IMR-90 (cell line): ENCODE measurements around the gene ARHGAP28. TPM values are rescaled to one million over a fixed set of nuclear protein-coding genes. Genes with fewer than 3 reads are reported as not detected.

Source experiments
- ATAC-seq: fragments of 200-7000 bp; cut with Tn5 transposase; 2 replicates; pipeline ENCODE4 v1.9.1; 2020; ENCODE audit warnings: low read depth, mild to moderate bottlenecking, moderate library complexity
- BruUV-seq: library from RNA; stranded (reverse); fragments of 400-500 nt; replicated peaks from 2 replicates; lab custom pipeline; 2021; lab: Mats Ljungman, UMichigan
- CTCF ChIA-PET: fragments of 300-600 bp; formaldehyde crosslinking; extraction: SDS; loops from one replicate; lab custom pipeline; 2021; ENCODE audit warnings: antibody characterized with exemption; lab: Yijun Ruan, JAX
- POLR2A ChIA-PET: fragments of 300-600 bp; sonication (Branson Sonifier 250); formaldehyde crosslinking; loops from one replicate; lab custom pipeline; 2022; ENCODE audit warnings: antibody characterized with exemption; ENCODE audit not compliant: unreplicated experiment; lab: Charles Lee
- DNase-seq: peaks from one replicate; pipeline ENCODE4 v3.0.0; 2013
- H2AFZ ChIP-seq: replicated peaks from 2 replicates; pipeline ENCODE3; 2013; ENCODE audit warnings: low read length, mild to moderate bottlenecking; ENCODE audit not compliant: poor library complexity
- H2AK5ac ChIP-seq: 2 replicates; pipeline ENCODE4 v1.6.1; 2013; ENCODE audit warnings: low read depth, low read length, inconsistent platforms
- H2AK9ac ChIP-seq: replicated peaks from 2 replicates; pipeline ENCODE3; 2013; ENCODE audit warnings: mild to moderate bottlenecking, low read depth, low read length, moderate library complexity; ENCODE audit not compliant: poor library complexity
- H2BK120ac ChIP-seq: 2 replicates; pipeline ENCODE4 v1.6.1; 2013; ENCODE audit warnings: low read depth, low read length, inconsistent platforms
- H2BK15ac ChIP-seq: 3 replicates; pipeline ENCODE4 v1.6.1; 2013; ENCODE audit warnings: low read depth, low read length, inconsistent platforms
- H2BK20ac ChIP-seq: 2 replicates; pipeline ENCODE4 v1.6.1; 2013; ENCODE audit warnings: low read depth, mild to moderate bottlenecking, inconsistent platforms, low read length, moderate library complexity
- H2BK5ac ChIP-seq: 2 replicates; pipeline ENCODE4 v1.6.1; 2013; ENCODE audit warnings: mild to moderate bottlenecking, low read depth, low read length, inconsistent platforms; ENCODE audit not compliant: poor library complexity, severe bottlenecking
- H3K14ac ChIP-seq: replicated peaks from 2 replicates; pipeline ENCODE4 v1.6.1; 2013; ENCODE audit warnings: low read depth, low read length, inconsistent platforms
- H3K18ac ChIP-seq: 2 replicates; pipeline ENCODE4 v1.6.1; 2013; ENCODE audit warnings: low read depth, low read length, control low read depth
- H3K23ac ChIP-seq: 2 replicates; pipeline ENCODE4 v1.6.1; 2013; ENCODE audit warnings: low read depth, low read length, inconsistent platforms
- H3K27ac ChIP-seq: 2 replicates; pipeline ENCODE4 v1.5.1; 2013; ENCODE audit warnings: mild to moderate bottlenecking, control low read depth, low read length; ENCODE audit not compliant: insufficient read depth
- H3K27me3 ChIP-seq: 2 replicates; pipeline ENCODE4 v1.6.1; 2013; ENCODE audit warnings: low read length; ENCODE audit not compliant: control insufficient read depth, insufficient read depth
- H3K36me3 ChIP-seq: 2 replicates; pipeline ENCODE4 v1.6.1; 2013; ENCODE audit warnings: low read length, mixed read lengths; ENCODE audit not compliant: control insufficient read depth, insufficient read depth
- H3K4ac ChIP-seq: 2 replicates; pipeline ENCODE4 v1.6.1; 2013; ENCODE audit warnings: low read depth, low read length, inconsistent platforms
- H3K4me1 ChIP-seq: 2 replicates; pipeline ENCODE4 v1.6.1; 2013; ENCODE audit warnings: low read length, mixed read lengths; ENCODE audit not compliant: control insufficient read depth, insufficient read depth
- H3K4me2 ChIP-seq: 2 replicates; pipeline ENCODE4 v1.6.1; 2013; ENCODE audit warnings: low read depth, mild to moderate bottlenecking, control low read depth, low read length, moderate library complexity
- H3K4me3 ChIP-seq: 2 replicates; pipeline ENCODE4 v1.5.1; 2013; ENCODE audit warnings: low read depth, mild to moderate bottlenecking, control low read depth, low read length, moderate library complexity; ENCODE audit not compliant: insufficient read depth
- H3K56ac ChIP-seq: 2 replicates; pipeline ENCODE4 v1.6.1; 2013; ENCODE audit warnings: low read length, inconsistent platforms; ENCODE audit not compliant: insufficient read depth; ENCODE audit errors: extremely low read depth
- H3K79me1 ChIP-seq, 2 experiments: 2 replicates each; pipeline ENCODE4 v1.6.1; 2013; ENCODE audit warnings: low read length in 2 of 2, inconsistent platforms in 1 of 2, low read depth in 1 of 2
- H3K9ac ChIP-seq: 2 replicates; pipeline ENCODE4 v1.6.1; 2013; ENCODE audit warnings: low read depth, low read length, control low read depth
- H3K9me1 ChIP-seq: 2 replicates; pipeline ENCODE4 v1.6.1; 2013; ENCODE audit warnings: low read length, inconsistent platforms; ENCODE audit not compliant: insufficient read depth
- H3K9me3 ChIP-seq: 2 replicates; pipeline ENCODE4 v1.6.1; 2013; ENCODE audit warnings: low read length; ENCODE audit not compliant: control insufficient read depth, insufficient read depth
- H4K20me1 ChIP-seq: 2 replicates; pipeline ENCODE4 v1.6.1; 2013; ENCODE audit warnings: low read length, inconsistent platforms; ENCODE audit not compliant: insufficient read depth
- H4K5ac ChIP-seq: 2 replicates; pipeline ENCODE4 v1.6.1; 2013; ENCODE audit warnings: mild to moderate bottlenecking, low read depth, low read length, control low read depth
- H4K8ac ChIP-seq, 2 experiments: 2 replicates each; pipeline ENCODE4 v1.6.1; 2013; ENCODE audit warnings: low read depth in 2 of 2, low read length in 2 of 2, control low read depth in 1 of 2, inconsistent platforms in 1 of 2
- H4K91ac ChIP-seq: 2 replicates; pipeline ENCODE4 v1.6.1; 2013; ENCODE audit warnings: low read depth, low read length, inconsistent platforms; ENCODE audit not compliant: insufficient read depth
- BHLHE40 ChIP-seq: fragments of 150-350 bp; IDR thresholded peaks from 2 replicates; pipeline ENCODE4 v1.6.1; 2016; ENCODE audit warnings: mild to moderate bottlenecking, low read depth, low read length
- CEBPB ChIP-seq: IDR thresholded peaks from 2 replicates; pipeline ENCODE4 v1.6.1; 2012; ENCODE audit warnings: low read depth, low read length, improper control_type of control experiment
- CHD1 ChIP-seq: IDR thresholded peaks from 2 replicates; pipeline ENCODE4 v1.6.1; 2012; ENCODE audit warnings: low read depth, low read length, improper control_type of control experiment
- MAFK ChIP-seq: IDR thresholded peaks from 2 replicates; pipeline ENCODE4 v1.6.1; 2012; ENCODE audit warnings: low read depth, low read length, improper control_type of control experiment
- MAZ ChIP-seq: IDR thresholded peaks from 2 replicates; pipeline ENCODE4 v1.6.1; 2012; ENCODE audit warnings: low read depth, mild to moderate bottlenecking, low read length, improper control_type of control experiment, moderate library complexity, borderline replicate concordance
- MXI1 ChIP-seq: IDR thresholded peaks from 2 replicates; pipeline ENCODE4 v1.6.1; 2012; ENCODE audit warnings: low read depth, mild to moderate bottlenecking, low read length, moderate library complexity, borderline replicate concordance
- POLR2A ChIP-seq: IDR thresholded peaks from 2 replicates; pipeline ENCODE4 v1.6.1; 2012; ENCODE audit warnings: mild to moderate bottlenecking, low read depth, low read length
- RAD21 ChIP-seq: IDR thresholded peaks from 2 replicates; pipeline ENCODE4 v1.6.1; 2012; ENCODE audit warnings: low read length, improper control_type of control experiment
- RCOR1 ChIP-seq: IDR thresholded peaks from 2 replicates; pipeline ENCODE4 v1.6.1; 2012; ENCODE audit warnings: mild to moderate bottlenecking, low read length, improper control_type of control experiment; ENCODE audit not compliant: insufficient replicate concordance
- RFX5 ChIP-seq: IDR thresholded peaks from 2 replicates; pipeline ENCODE4 v1.8.0; 2012; ENCODE audit warnings: low read depth, mild to moderate bottlenecking, low read length, moderate library complexity
- SMC3 ChIP-seq: fragments of 150-350 bp; IDR thresholded peaks from 2 replicates; pipeline ENCODE4 v1.6.1; 2016; ENCODE audit warnings: low read depth, mild to moderate bottlenecking, antibody characterized with exemption, low read length, moderate library complexity
- USF2 ChIP-seq: fragments of 150-350 bp; IDR thresholded peaks from 2 replicates; pipeline ENCODE4 v1.6.1; 2017; ENCODE audit warnings: mild to moderate bottlenecking, antibody characterized with exemption, low read length, low read depth
- WGBS, 2 experiments: methylation state at CpG; one replicate each; pipeline versions ENCODE4 v1.1.5 to v1.1.7; 2013; ENCODE audit warnings: missing lambda C conversion rate in 2 of 2; ENCODE audit not compliant: insufficient read length in 1 of 2; ENCODE audit errors: extremely low coverage in 2 of 2; 5-methylcytosine and 5-hydroxymethylcytosine counted together
- dilution Hi-C: fragments of 300-500 bp; cut with HindIII; formaldehyde crosslinking; loops from one replicate; pipeline ENCODE4 v1.14.3; 2018; ENCODE audit warnings: low sequenced_read_pairs; ENCODE audit not compliant: unreplicated experiment
- in situ Hi-C: fragments of 300-500 bp; cut with MboI; formaldehyde crosslinking; loops from 3 replicates; pipeline ENCODE4 v1.14.3; 2019; ENCODE audit warnings: low sequenced_read_pairs, inconsistent platforms, mixed read lengths
- intact Hi-C: fragments of 100-400 bp; cut with micrococcal nuclease; formaldehyde crosslinking; loops from 2 replicates; pipeline ENCODE4 v1.10.0; 2022
- polyA plus RNA-seq, 3 experiments: library from polyadenylated mRNA; depleted of rRNA; stranded (reverse); fragments of >200 nt; gene quantifications; 2 replicates each; pipeline ENCODE4 v1.2.3, GENCODE V29; 2012; ENCODE audit warnings: low replicate concordance in 1 of 3
- total RNA-seq: library from RNA; depleted of rRNA; stranded (reverse); fragments of >200 nt; gene quantifications from 2 replicates; pipeline ENCODE4 v1.2.3, GENCODE V29; 2012
- TF ChIP-seq, protein P1 (sequence below): conservative IDR thresholded peaks from 2 replicates; pipeline ENCODE4 v1.5.1; 2012; ENCODE audit warnings: mild to moderate bottlenecking, low read depth, low read length, improper control_type of control experiment

Gene ARHGAP28
- total and polyA plus RNA-seq, 2 of the 4 experiments (the other 2 are of a cell fraction), result 1.8 to 3.8 TPM

- dilution Hi-C loops, result no loop called here
Measured at GRCh38 chr18:6891788-6892187, 162.3 kb downstream of the ARHGAP28 start.

More at GRCh38 chr18:6891788-6892187, 162.3 kb downstream of the ARHGAP28 start:
- Histone ChIP-seq H3K36me3 (peaks cover 40% of the 10 kb centered on the region), H2AK9ac (no peak overlapping the region), H2BK20ac (no peak overlapping the region), H4K8ac (no peak overlapping the region), H3K9ac (no peak overlapping the region), H3K27me3 (no peaks in the 10 kb centered on the region), H4K20me1 (no peaks in the 10 kb centered on the region), H2BK15ac (no peak overlapping the region), H3K4ac (no peak overlapping the region), H2BK120ac (no peak overlapping the region), H3K4me1 (no peaks in the 10 kb centered on the region; the same call in 1 of the 2 replicates), H2AFZ (no peak overlapping the region), H2BK5ac (no peak overlapping the region), H3K23ac (no peak overlapping the region), H4K91ac (no peak overlapping the region), H3K56ac (no peak overlapping the region), H3K79me1 (no peaks in the 10 kb centered on the region), H2AK5ac (no peak overlapping the region), H3K4me2 (no peak overlapping the region), H4K5ac (no peak overlapping the region), H3K9me3 (no peaks in the 10 kb centered on the region), H3K9me1 (no peaks in the 10 kb centered on the region), H3K14ac (no peak overlapping the region), H3K27ac (no peak overlapping the region), H3K18ac (no peak overlapping the region), H3K4me3 (no peak overlapping the region)
- CTCF ChIA-PET, result no interaction called here
- DNase-seq, result peak; percentile 56
- POLR2A ChIA-PET, result no interaction called here
- no peak for TF ChIP-seq RFX5
- TF ChIP-seq BHLHE40, result no peak
- no peak for TF ChIP-seq MAZ
- no peak for TF ChIP-seq CHD1
- no peak for TF ChIP-seq POLR2A
- TF ChIP-seq CEBPB, result no peak
- TF ChIP-seq MXI1, result no peak
- TF ChIP-seq RCOR1, result no peak
- TF ChIP-seq, protein P1, sequence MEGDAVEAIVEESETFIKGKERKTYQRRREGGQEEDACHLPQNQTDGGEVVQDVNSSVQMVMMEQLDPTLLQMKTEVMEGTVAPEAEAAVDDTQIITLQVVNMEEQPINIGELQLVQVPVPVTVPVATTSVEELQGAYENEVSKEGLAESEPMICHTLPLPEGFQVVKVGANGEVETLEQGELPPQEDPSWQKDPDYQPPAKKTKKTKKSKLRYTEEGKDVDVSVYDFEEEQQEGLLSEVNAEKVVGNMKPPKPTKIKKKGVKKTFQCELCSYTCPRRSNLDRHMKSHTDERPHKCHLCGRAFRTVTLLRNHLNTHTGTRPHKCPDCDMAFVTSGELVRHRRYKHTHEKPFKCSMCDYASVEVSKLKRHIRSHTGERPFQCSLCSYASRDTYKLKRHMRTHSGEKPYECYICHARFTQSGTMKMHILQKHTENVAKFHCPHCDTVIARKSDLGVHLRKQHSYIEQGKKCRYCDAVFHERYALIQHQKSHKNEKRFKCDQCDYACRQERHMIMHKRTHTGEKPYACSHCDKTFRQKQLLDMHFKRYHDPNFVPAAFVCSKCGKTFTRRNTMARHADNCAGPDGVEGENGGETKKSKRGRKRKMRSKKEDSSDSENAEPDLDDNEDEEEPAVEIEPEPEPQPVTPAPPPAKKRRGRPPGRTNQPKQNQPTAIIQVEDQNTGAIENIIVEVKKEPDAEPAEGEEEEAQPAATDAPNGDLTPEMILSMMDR, result no peak
- no peak for TF ChIP-seq USF2
- no peak for TF ChIP-seq RAD21
- TF ChIP-seq SMC3, result no peak
- no peak for TF ChIP-seq MAFK
- 100% methylated on average over 1 of the region's 3 CpGs; no CpG with 5 or more reads in 1 of the 2 experiments for WGBS, 2 experiments
- BruUV-seq, result no TSS peak
- peak; percentile 64; the same call in 1 of the 2 replicates for ATAC-seq
- in situ Hi-C loops (loop anchor here (5.0 to 25.0 kb wide), 3 partner anchors 339 to 1017 kb away; no protein-coding TSS in a partner anchor), intact Hi-C loops (no loop called here)
